CD14-positive monocyte (primary cell): ENCODE measurements around the gene PMEPA1. TPM values are rescaled to one million over a fixed set of nuclear protein-coding genes. Genes with fewer than 3 reads are reported as not detected.
A peak's percentile ranks its signal among the peaks of the same experiment; 100 is the strongest.

Source experiments
- DNase-seq, 3 donors: peaks; one replicate each; pipeline ENCODE4 v3.0.0-alpha.2; 2011 to 2022
- H2AFZ ChIP-seq: 2 replicates; pipeline ENCODE4 v1.6.0; 2012; ENCODE audit warnings: mild to moderate bottlenecking, low read depth, low read length, inconsistent platforms; ENCODE audit not compliant: insufficient read depth, poor library complexity, severe bottlenecking
- H3K27ac ChIP-seq, 2 donors: 1 replicate in 1 of 2; 2 replicates in 1 of 2; pipeline ENCODE4 v1.5.1; 2012 to 2013; ENCODE audit warnings: low read length in 2 of 2, control low read depth in 1 of 2, inconsistent platforms in 1 of 2, low read depth in 1 of 2, mild to moderate bottlenecking in 1 of 2
- H3K27me3 ChIP-seq, 2 donors: one replicate each; pipeline versions ENCODE4 v1.6.0 to v1.6.1; 2011 to 2013; ENCODE audit warnings: low read length in 2 of 2; ENCODE audit not compliant: control insufficient read depth in 2 of 2, insufficient read depth in 2 of 2
- H3K36me3 ChIP-seq, 2 donors: replicated peaks in 1 of 2; 1 replicate in 1 of 2; 2 replicates in 1 of 2; pipeline versions ENCODE4 v1.5.1 to v1.6.1; 2012 to 2013; ENCODE audit warnings: low read length in 2 of 2, control low read depth in 1 of 2, inconsistent platforms in 1 of 2, mild to moderate bottlenecking in 1 of 2; ENCODE audit not compliant: insufficient read depth in 2 of 2, control insufficient read depth in 1 of 2
- H3K4me1 ChIP-seq, 2 donors: 1 replicate in 1 of 2; 2 replicates in 1 of 2; pipeline versions ENCODE4 v1.5.1 to v1.6.1; 2012 to 2013; ENCODE audit warnings: low read length in 2 of 2, control low read depth in 1 of 2, inconsistent platforms in 1 of 2, mild to moderate bottlenecking in 1 of 2, moderate library complexity in 1 of 2; ENCODE audit not compliant: insufficient read depth in 2 of 2, control insufficient read depth in 1 of 2
- H3K4me2 ChIP-seq: replicated peaks from 2 replicates; pipeline ENCODE3; 2012; ENCODE audit warnings: low read length, moderate library complexity, mild to moderate bottlenecking; ENCODE audit not compliant: poor library complexity, severe bottlenecking; ENCODE audit errors: extremely low read depth
- H3K4me3 ChIP-seq, 3 experiments: fragments of 200-600 bp in 1 of 3; sonication (generic) in 1 of 3; replicated peaks in 1 of 3; 1 replicate in 2 of 3; 2 replicates in 1 of 3; pipeline ENCODE4 v1.5.1; 2011 to 2013; ENCODE audit warnings: low read length in 3 of 3, mild to moderate bottlenecking in 3 of 3, control low read depth in 2 of 3, low read depth in 2 of 3, inconsistent platforms in 1 of 3, moderate library complexity in 1 of 3
- H3K79me2 ChIP-seq: 2 replicates; pipeline ENCODE4 v1.6.0; 2012; ENCODE audit warnings: mild to moderate bottlenecking, control low read depth, inconsistent platforms, low read length, moderate library complexity; ENCODE audit not compliant: insufficient read depth
- H3K9ac ChIP-seq: 2 replicates; pipeline ENCODE4 v1.6.0; 2017; ENCODE audit warnings: low read length, mild to moderate bottlenecking; ENCODE audit not compliant: insufficient read depth, poor library complexity, severe bottlenecking
- H3K9me3 ChIP-seq, 2 donors: replicated peaks in 1 of 2; 1 replicate in 1 of 2; 2 replicates in 1 of 2; pipeline versions ENCODE4 v1.5.1 to v1.6.1; 2012 to 2013; ENCODE audit warnings: low read length in 2 of 2, control low read depth in 1 of 2; ENCODE audit not compliant: control insufficient read depth in 1 of 2, insufficient read depth in 1 of 2
- H4K20me1 ChIP-seq: 2 replicates; pipeline ENCODE4 v1.6.0; 2012; ENCODE audit warnings: mild to moderate bottlenecking, low read length, control low read depth, moderate library complexity; ENCODE audit not compliant: insufficient read depth
- H3K27ac Mint-ChIP-seq, 7 donors: one replicate each; pipeline ENCODE4 v1.8.0; 2020; ENCODE audit warnings: mild to moderate bottlenecking in 7 of 7, mixed read lengths in 7 of 7, moderate library complexity in 6 of 7, inconsistent platforms in 2 of 7
- H3K27me3 Mint-ChIP-seq, 3 donors: one replicate each; pipeline ENCODE4 v1.8.0; 2021 to 2022; ENCODE audit warnings: low read depth in 3 of 3, mild to moderate bottlenecking in 3 of 3, mixed read lengths in 3 of 3, moderate library complexity in 3 of 3, inconsistent platforms in 1 of 3
- H3K36me3 Mint-ChIP-seq, 2 donors: one replicate each; pipeline ENCODE4 v1.8.0; 2020; ENCODE audit warnings: mixed read lengths in 2 of 2, inconsistent platforms in 1 of 2, mild to moderate bottlenecking in 1 of 2
- H3K4me1 Mint-ChIP-seq: one replicate; pipeline ENCODE4 v1.8.0; 2020; ENCODE audit warnings: mild to moderate bottlenecking, mixed read lengths
- H3K4me3 Mint-ChIP-seq, 2 donors: one replicate each; pipeline ENCODE4 v1.8.0; 2020; ENCODE audit warnings: mild to moderate bottlenecking in 2 of 2, mixed read lengths in 2 of 2, moderate library complexity in 1 of 2
- H3K9me3 Mint-ChIP-seq, 7 donors: one replicate each; pipeline ENCODE4 v1.8.0; 2020 to 2022; ENCODE audit warnings: mixed read lengths in 7 of 7, mild to moderate bottlenecking in 6 of 7, moderate library complexity in 6 of 7, inconsistent platforms in 2 of 7
- CTCF ChIP-seq: fragments of 200-600 bp; IDR thresholded peaks from one replicate; pipeline ENCODE4 v1.8.0; 2022; ENCODE audit warnings: antibody characterized with exemption, mild to moderate bottlenecking
- WGBS: methylation state at CpG from one replicate; pipeline ENCODE4 v1.1.5; 2013; ENCODE audit warnings: missing lambda C conversion rate; ENCODE audit not compliant: insufficient coverage; 5-methylcytosine and 5-hydroxymethylcytosine counted together
- intact Hi-C, 2 donors: fragments of 100-400 bp; cut with micrococcal nuclease; formaldehyde crosslinking; loops; one replicate each; pipeline versions ENCODE4 v1.15.0 to v1.15.1; 2023
- polyA plus RNA-seq, 3 donors: library from polyadenylated mRNA; depleted of rRNA in 1 of 3; unstranded in 2 of 3; stranded (reverse) in 1 of 3; fragments of 300-500 nt in 2 of 3; fragments of >200 nt in 1 of 3; fragmentation: Illumina TruSeq in 2 of 3; gene quantifications; 1 replicate in 2 of 3; 2 replicates in 1 of 3; pipeline ENCODE4 v1.2.3, GENCODE V29; 2012 to 2021

Gene PMEPA1
- polyA plus RNA-seq, 3 donors = 0.12 to 0.73 (median 0.59) TPM

- WGBS = 89% methylated on average over 14 of the region's 14 CpGs
- Histone ChIP-seq H2AFZ (no peak overlapping the region), H3K9me3 (peaks cover 0 to 8% of the 10 kb centered on the region in 2 donors), H3K4me2 (no peak overlapping the region), H3K9ac (no peak overlapping the region), H3K27ac (no peak overlapping the region), H3K4me1 (no peaks in the 10 kb centered on the region), H3K36me3 (no peaks in the 10 kb centered on the region), H4K20me1 (no peaks in the 10 kb centered on the region), H3K4me3 (no peak overlapping the region), H3K79me2 (no peaks in the 10 kb centered on the region), H3K27me3 (peaks cover 0 to 2% of the 10 kb centered on the region in 2 donors)
- Mint-ChIP-seq H3K27ac (peak overlapping the region in 1 of 7 donors; percentile 35), H3K36me3 (no peaks in the 10 kb centered on the region), H3K4me1 (peaks cover 3% of the 10 kb centered on the region), H3K4me3 (no peak overlapping the region), H3K27me3 (peaks cover 5 to 18% (median 10%) of the 10 kb centered on the region in 3 donors), H3K9me3 (peaks cover 0 to 10% (median 8%) of the 10 kb centered on the region in 7 donors)
- DNase-seq = no peak
- no peak for TF ChIP-seq CTCF
- intact Hi-C loops = loop anchor here in 1 of 2 donors (5.0 to 10.0 kb wide), 2 partner anchors 52 to 525 kb away; no protein-coding TSS in a partner anchor
Observed at GRCh38 chr20:57649617-57650015, 60.2 kb downstream of the PMEPA1 start.

GRCh38 chr20:57648878-57649616, 60.8 kb downstream of the PMEPA1 start:
- H3K4me3 ChIP-seq = no peak overlapping the region
- H3K79me2 ChIP-seq = no peaks in the 10 kb centered on the region
- Mint-ChIP-seq H3K9me3 (peaks cover 0 to 12% (median 8%) of the 10 kb centered on the region in 7 donors), H3K27me3 (peaks cover 5 to 18% (median 9%) of the 10 kb centered on the region in 3 donors), H3K4me1 (peaks cover 3% of the 10 kb centered on the region), H3K4me3 (no peak overlapping the region), H3K36me3 (no peaks in the 10 kb centered on the region), H3K27ac (peak overlapping the region in 1 of 7 donors; percentile 35)
- 97% methylated on average over 7 of the region's 15 CpGs for WGBS
- no peak for TF ChIP-seq CTCF
- H2AFZ ChIP-seq = no peak overlapping the region
- H3K36me3 ChIP-seq = no peaks in the 10 kb centered on the region
- peaks cover 0 to 2% of the 10 kb centered on the region in 2 donors for H3K27me3 ChIP-seq
- H3K9ac ChIP-seq = no peak overlapping the region
- peaks cover 0 to 8% of the 10 kb centered on the region in 2 donors for H3K9me3 ChIP-seq
- DNase-seq = no peak
- intact Hi-C loops = no loop called here
- H3K27ac ChIP-seq = no peak overlapping the region
- H3K4me1 ChIP-seq = no peaks in the 10 kb centered on the region
- no peak overlapping the region for H3K4me2 ChIP-seq
- no peaks in the 10 kb centered on the region for H4K20me1 ChIP-seq
